ENCODE data around the gene CHCHD10. TPM values are rescaled to one million over a fixed set of nuclear protein-coding genes. Genes with fewer than 3 reads are reported as not detected.
A peak's percentile ranks its signal among the peaks of the same experiment; 100 is the strongest.

The CHCHD10 gene
- total RNA-seq, 1 donor from 2014 or later: 87.2 TPM

DNA sequence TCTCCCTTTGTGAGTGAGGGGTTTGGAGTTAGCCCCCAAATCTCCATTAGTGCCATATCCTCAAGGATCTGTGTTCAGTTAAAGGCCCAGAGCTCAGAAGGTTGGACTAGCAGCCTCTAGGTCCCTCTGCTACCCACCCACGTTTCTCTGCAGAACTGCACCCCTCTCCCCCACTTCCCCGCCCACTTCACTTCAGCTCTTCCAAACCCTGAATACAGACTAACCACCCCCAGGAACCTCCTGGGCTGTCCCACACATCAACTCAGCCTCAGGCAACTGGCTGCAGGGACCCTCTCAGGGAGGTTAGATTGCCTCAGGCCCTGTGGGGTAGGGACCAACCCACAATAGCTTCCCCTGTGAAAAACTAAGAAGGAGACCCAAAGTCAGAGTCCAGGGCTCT, 14.4 kb downstream of the CHCHD10 start:
- no peak for TF ChIP-seq CTCF (conservative IDR thresholded peaks at IDR 0.05)
- H3K36me3 Mint-ChIP-seq: peaks cover 6% of the 10 kb centered on the region
- no peaks in the 10 kb centered on the region for H3K27me3 Mint-ChIP-seq
- DNase-seq (ENCODE audit: extremely low spot score, unreplicated experiment): no peak
- no peaks in the 10 kb centered on the region for H3K9me3 Mint-ChIP-seq
- no peak overlapping the region for H3K27ac Mint-ChIP-seq
- peak overlapping the region; percentile 36 for H3K4me3 Mint-ChIP-seq
- H3K4me1 Mint-ChIP-seq (ENCODE audit: unreplicated experiment): peaks cover 17% of the 10 kb centered on the region

DNA sequence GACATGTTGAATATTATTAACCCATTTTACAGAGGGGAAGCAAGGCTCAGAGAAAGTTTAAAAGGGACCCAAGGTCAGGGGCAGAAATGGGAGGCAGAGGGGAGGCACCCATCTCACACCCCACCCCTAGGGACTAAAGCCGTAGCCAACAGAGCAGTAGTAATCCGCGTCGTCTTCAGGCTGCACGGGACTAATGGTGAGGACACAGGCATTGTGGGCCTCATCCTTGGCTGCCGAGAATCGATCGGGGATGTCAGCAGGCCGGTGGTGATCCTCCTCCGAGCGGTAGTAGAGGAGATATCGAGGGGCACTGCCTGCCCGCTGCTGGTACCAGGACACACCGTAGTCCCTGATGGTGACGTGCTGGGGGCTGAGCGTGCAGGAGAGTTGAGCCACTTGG, 15.0 kb downstream of the CHCHD10 start:
- H3K27ac Mint-ChIP-seq: no peak overlapping the region
- no peak for DNase-seq (ENCODE audit: extremely low spot score, unreplicated experiment)
- H3K4me3 Mint-ChIP-seq: peak overlapping the region; percentile 68
- H3K36me3 Mint-ChIP-seq: peaks cover 6% of the 10 kb centered on the region
- no peak for TF ChIP-seq CTCF (conservative IDR thresholded peaks at IDR 0.05)
- H3K27me3 Mint-ChIP-seq: no peaks in the 10 kb centered on the region
- H3K4me1 Mint-ChIP-seq (ENCODE audit: unreplicated experiment): peaks cover 17% of the 10 kb centered on the region
- H3K9me3 Mint-ChIP-seq: no peaks in the 10 kb centered on the region

GRCh38 chr22:23752090-23752691, 15.6 kb downstream of the CHCHD10 start:
- Mint-ChIP-seq H3K4me3 (peak overlapping the region; percentile 79), H3K27me3 (no peaks in the 10 kb centered on the region), H3K9me3 (no peaks in the 10 kb centered on the region), H3K27ac (no peak overlapping the region), H3K4me1 (ENCODE audit: unreplicated experiment) (peaks cover 17% of the 10 kb centered on the region), H3K36me3 (peaks cover 6% of the 10 kb centered on the region)
- no peak for DNase-seq (ENCODE audit: extremely low spot score, unreplicated experiment)
- TF ChIP-seq CTCF (conservative IDR thresholded peaks at IDR 0.05): no peak

DNA sequence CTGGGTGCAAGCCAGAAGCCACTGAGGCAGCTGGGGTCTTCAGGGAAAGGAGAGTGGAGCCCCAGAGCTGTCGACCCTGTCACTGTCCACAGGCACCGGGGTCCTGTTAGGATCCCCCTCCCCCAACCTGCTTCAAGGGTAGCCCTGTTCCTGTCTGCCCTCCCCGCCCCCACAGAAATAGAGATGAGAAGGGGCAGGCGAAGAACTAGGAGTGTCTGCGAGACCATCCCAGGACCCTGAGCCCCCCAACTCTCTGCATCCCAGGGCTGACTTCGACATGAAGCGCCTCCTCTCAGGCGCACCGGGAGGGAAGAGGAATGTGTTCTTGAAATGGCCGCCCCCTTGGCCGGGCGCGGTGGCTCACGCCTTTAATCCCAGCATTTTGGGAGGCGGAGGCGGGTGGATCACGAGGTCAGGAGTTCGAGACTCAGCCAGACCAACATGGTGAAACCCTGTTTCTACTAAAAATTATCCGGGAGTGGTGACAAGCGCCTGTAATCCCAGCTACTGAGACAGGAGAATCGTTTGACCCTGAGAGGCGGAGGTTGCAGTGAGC, 16.3 kb downstream of the CHCHD10 start:
- peak overlapping the region; percentile 86 for H3K4me3 Mint-ChIP-seq
- TF ChIP-seq CTCF (conservative IDR thresholded peaks at IDR 0.05): no peak
- DNase-seq (ENCODE audit: extremely low spot score, unreplicated experiment): no peak
- peak overlapping the region; percentile 86 for H3K27ac Mint-ChIP-seq
- H3K9me3 Mint-ChIP-seq: no peaks in the 10 kb centered on the region
- H3K36me3 Mint-ChIP-seq: peaks cover 6% of the 10 kb centered on the region
- peaks cover 22% of the 10 kb centered on the region for H3K4me1 Mint-ChIP-seq (ENCODE audit: unreplicated experiment)
- no peaks in the 10 kb centered on the region for H3K27me3 Mint-ChIP-seq

- H3K9me3 Mint-ChIP-seq: no peaks in the 10 kb centered on the region
- TF ChIP-seq CTCF (conservative IDR thresholded peaks at IDR 0.05): peak; percentile 55
- H3K4me3 Mint-ChIP-seq: peak within 1 kb of the TSS; percentile 94
- H3K27ac Mint-ChIP-seq: peak within 1 kb of the TSS; percentile 91
- DNase-seq (ENCODE audit: extremely low spot score, unreplicated experiment): peak; percentile 93
- H3K36me3 Mint-ChIP-seq: peaks cover 8% of the 10 kb centered on the region
- no peaks in the 10 kb centered on the region for H3K27me3 Mint-ChIP-seq
- peaks cover 25% of the 10 kb centered on the region for H3K4me1 Mint-ChIP-seq (ENCODE audit: unreplicated experiment)
These were observed 16.9 kb downstream of the CHCHD10 start, which contains the start of gene ZNF70 for GRCh38 chr22:23750714-23751440. ZNF70 (minus strand) TSS chr22:23751112; CDS start chr22:23745140, 5,972 bp downstream.

All from type B pancreatic cell (in vitro differentiated cells).